Right lobe of liver (tissue), 6 donors: ENCODE results near the gene PARVB. TPM values are rescaled to one million over a fixed set of nuclear protein-coding genes. Genes with fewer than 3 reads are reported as not detected.

ENCODE experiments used
- ATAC-seq, 4 donors: fragments of 200-7000 bp; cut with Tn5 transposase; one replicate each; pipeline ENCODE4 v1.9.1; 2020; ENCODE audit warnings: mild to moderate bottlenecking in 4 of 4, moderate library complexity in 4 of 4
- DNase-seq, 3 donors: peaks; one replicate each; pipeline ENCODE4 v3.0.0-alpha.2; 2020
- H3K27ac ChIP-seq, 3 donors: fragments of 200-600 bp; one replicate each; pipeline ENCODE4 v1.8.0; 2022
- H3K27me3 ChIP-seq, 2 donors: fragments of 200-600 bp; one replicate each; pipeline ENCODE4 v1.8.0; 2022
- H3K36me3 ChIP-seq, 4 donors: fragments of 200-600 bp; sonication (generic) in 1 of 4; one replicate each; pipeline versions ENCODE4 v1.5.1 to v1.8.0; 2017 to 2022; ENCODE audit warnings: control low read depth in 1 of 4
- H3K4me1 ChIP-seq, 4 donors: fragments of 200-600 bp; sonication (generic) in 1 of 4; one replicate each; pipeline versions ENCODE4 v1.5.1 to v1.8.0; 2017 to 2022; ENCODE audit warnings: control low read depth in 1 of 4
- H3K4me3 ChIP-seq, 3 donors: fragments of 200-600 bp; one replicate each; pipeline ENCODE4 v1.8.0; 2022
- H3K9me3 ChIP-seq, 4 donors: fragments of 200-600 bp; sonication (generic) in 1 of 4; one replicate each; pipeline versions ENCODE4 v1.5.1 to v1.8.0; 2017 to 2022; ENCODE audit warnings: control low read depth in 1 of 4
- POLR2A ChIP-seq: fragments of 450-650 bp; IDR thresholded peaks from one replicate; pipeline ENCODE4 v1.6.1; 2017; ENCODE audit warnings: antibody characterized with exemption, mild to moderate bottlenecking
- WGBS: methylation state at CpG from one replicate; pipeline ENCODE4 v1.1.6; 2018; ENCODE audit warnings: low coverage, low lambda C conversion rate; ENCODE audit not compliant: insufficient coverage; ENCODE audit errors: missing lambda C conversion rate; 5-methylcytosine and 5-hydroxymethylcytosine counted together
- intact Hi-C, 2 donors: fragments of 100-400 bp; cut with DNase I; formaldehyde crosslinking; loops; one replicate each; pipeline versions ENCODE4 v1.11.2 to v1.14.1; 2022
- total RNA-seq, 6 experiments: library from RNA; depleted of rRNA in 2 of 6; stranded (reverse); fragments of >200 nt in 2 of 6; fragmentation: NEBNext Ultra II Directional in 3 of 6; extraction: Animal tissue kit (Norgen Biotek cat#: 25700) in 3 of 6; gene quantifications; one replicate each; pipeline versions ENCODE4 v1.1.0 to v1.2.4, GENCODE V29; 2016 to 2023
- TF ChIP-seq, protein P1 (sequence below), 4 donors: fragments of 200-600 bp in 3 of 4; fragments of 450-650 bp in 1 of 4; IDR thresholded peaks; one replicate each; pipeline versions ENCODE4 v1.5.1 to v1.8.0; 2016 to 2022; ENCODE audit warnings: antibody characterized with exemption in 4 of 4, mild to moderate bottlenecking in 2 of 4
- donor health status: DM: no; HTN: yes; CAD: no.
- donor health status: DM: no; HTN: no; CAD: no.
- donor health status: DM: no; HTN: no; CAD: no.
- donor health status: DM: no; HTN: yes; CAD: no.
- donor health status: DM: no; HTN: yes; CAD: no.

PARVB gene
- total RNA-seq, 6 experiments from 2014 or later: 14.2 to 21.3 (median 15.2) TPM

- TF ChIP-seq, protein P1, sequence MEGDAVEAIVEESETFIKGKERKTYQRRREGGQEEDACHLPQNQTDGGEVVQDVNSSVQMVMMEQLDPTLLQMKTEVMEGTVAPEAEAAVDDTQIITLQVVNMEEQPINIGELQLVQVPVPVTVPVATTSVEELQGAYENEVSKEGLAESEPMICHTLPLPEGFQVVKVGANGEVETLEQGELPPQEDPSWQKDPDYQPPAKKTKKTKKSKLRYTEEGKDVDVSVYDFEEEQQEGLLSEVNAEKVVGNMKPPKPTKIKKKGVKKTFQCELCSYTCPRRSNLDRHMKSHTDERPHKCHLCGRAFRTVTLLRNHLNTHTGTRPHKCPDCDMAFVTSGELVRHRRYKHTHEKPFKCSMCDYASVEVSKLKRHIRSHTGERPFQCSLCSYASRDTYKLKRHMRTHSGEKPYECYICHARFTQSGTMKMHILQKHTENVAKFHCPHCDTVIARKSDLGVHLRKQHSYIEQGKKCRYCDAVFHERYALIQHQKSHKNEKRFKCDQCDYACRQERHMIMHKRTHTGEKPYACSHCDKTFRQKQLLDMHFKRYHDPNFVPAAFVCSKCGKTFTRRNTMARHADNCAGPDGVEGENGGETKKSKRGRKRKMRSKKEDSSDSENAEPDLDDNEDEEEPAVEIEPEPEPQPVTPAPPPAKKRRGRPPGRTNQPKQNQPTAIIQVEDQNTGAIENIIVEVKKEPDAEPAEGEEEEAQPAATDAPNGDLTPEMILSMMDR (IDR thresholded peaks at IDR 0.05): no peak
- no peak for TF ChIP-seq POLR2A
- intact Hi-C loops: no loop called here
- Histone ChIP-seq H3K9me3 (no peaks in the 10 kb centered on the region), H3K4me1 (no peaks in the 10 kb centered on the region), H3K27me3 (no peaks in the 10 kb centered on the region), H3K36me3 (no peaks in the 10 kb centered on the region), H3K4me3 (no peak overlapping the region), H3K27ac (no peak overlapping the region)
- no CpG with 5 or more reads among the region's 12 CpGs for WGBS
- no peak for ATAC-seq
- DNase-seq: peak in 2 of 3 donors; percentile 36 to 48
Observed at GRCh38 chr22:44188986-44189630, 165.0 kb downstream of the PARVB start.

DNA sequence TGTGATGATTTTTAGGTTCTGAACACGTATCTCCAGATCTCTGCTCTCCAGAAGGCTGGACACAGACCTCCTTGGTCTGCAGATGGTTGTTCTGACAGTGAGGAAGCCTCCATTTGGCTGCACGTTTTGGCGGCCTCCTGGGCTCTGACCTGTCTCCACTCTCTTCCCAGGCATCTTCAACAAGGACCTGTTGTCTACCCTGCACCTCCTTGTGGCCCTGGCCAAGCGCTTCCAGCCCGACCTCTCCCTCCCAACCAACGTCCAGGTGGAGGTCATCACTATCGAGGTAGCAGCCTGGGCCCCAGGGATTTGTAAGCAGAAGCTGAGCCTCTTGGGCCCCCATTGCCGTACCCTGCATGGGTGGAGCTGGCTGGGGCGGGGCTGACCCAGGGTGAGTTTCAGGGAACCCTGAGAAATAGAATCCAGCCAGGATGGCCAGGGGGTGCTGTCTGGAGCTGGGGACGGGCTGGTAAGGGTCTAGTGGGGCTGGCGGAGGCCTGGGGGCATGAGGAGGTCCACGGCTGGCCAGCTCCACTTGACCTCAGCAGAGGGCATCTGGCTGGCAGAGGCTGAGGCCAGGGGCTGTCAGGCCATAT lies 166.4 kb downstream of the PARVB start:
- 57% methylated on average over 4 of the region's 12 CpGs for WGBS

GRCh38 chr22:44191036-44191454 lies 166.9 kb downstream of the PARVB start:
- DNase-seq: no peak

More for the DNA sequence above, 166.4 kb downstream of the PARVB start:
- no peaks in the 10 kb centered on the region for H3K9me3 ChIP-seq
- no peaks in the 10 kb centered on the region for H3K27me3 ChIP-seq
- TF ChIP-seq POLR2A: no peak
- TF ChIP-seq, protein P1 (IDR thresholded peaks at IDR 0.05): no peak
- no peaks in the 10 kb centered on the region for H3K4me1 ChIP-seq
- ATAC-seq (no peak), DNase-seq (peak in 1 of 3 donors; percentile 27)
- H3K4me3 ChIP-seq: no peak overlapping the region
- intact Hi-C loops: no loop called here
- no peaks in the 10 kb centered on the region for H3K36me3 ChIP-seq
- no peak overlapping the region for H3K27ac ChIP-seq

GRCh38 chr22:44192098-44192815 lies 168.2 kb downstream of the PARVB start:
- peak in 3 of 4 donors; percentile 29 to 40 (median 30) for ATAC-seq
- intact Hi-C loops: no loop called here

More at GRCh38 chr22:44191036-44191454, 166.9 kb downstream of the PARVB start:
- ATAC-seq: no peak
- 49% methylated on average over 3 of the region's 9 CpGs for WGBS
- Histone ChIP-seq H3K4me3 (no peak overlapping the region), H3K4me1 (no peaks in the 10 kb centered on the region), H3K27ac (no peak overlapping the region), H3K27me3 (no peaks in the 10 kb centered on the region), H3K36me3 (no peaks in the 10 kb centered on the region), H3K9me3 (no peaks in the 10 kb centered on the region)
- intact Hi-C loops: no loop called here
- TF ChIP-seq, protein P1 (IDR thresholded peaks at IDR 0.05): no peak
- TF ChIP-seq POLR2A: no peak

More at GRCh38 chr22:44192098-44192815, 168.2 kb downstream of the PARVB start:
- H3K36me3 ChIP-seq: no peaks in the 10 kb centered on the region
- TF ChIP-seq POLR2A: no peak
- TF ChIP-seq, protein P1 (IDR thresholded peaks at IDR 0.05): no peak
- H3K27me3 ChIP-seq: no peaks in the 10 kb centered on the region
- H3K27ac ChIP-seq: no peak overlapping the region
- H3K9me3 ChIP-seq: no peaks in the 10 kb centered on the region
- no peaks in the 10 kb centered on the region for H3K4me1 ChIP-seq
- WGBS: 100% methylated on average over 1 of the region's 8 CpGs
- no peak overlapping the region for H3K4me3 ChIP-seq
- DNase-seq: peak in 2 of 3 donors; percentile 45 to 60
